GM12872 (cell line): ENCODE results near the gene NR3C1.

ENCODE experiments used
- TF ChIP-seq, protein P1 (sequence below): IDR thresholded peaks from 3 replicates; pipeline ENCODE4 v1.5.1; 2011; ENCODE audit warnings: low read depth, mild to moderate bottlenecking, low read length, moderate library complexity; ENCODE audit not compliant: insufficient read depth

Gene NR3C1

GRCh38 chr5:143432658-143433239 is 29.3 kb upstream of the NR3C1 start:
- TF ChIP-seq, protein P1, sequence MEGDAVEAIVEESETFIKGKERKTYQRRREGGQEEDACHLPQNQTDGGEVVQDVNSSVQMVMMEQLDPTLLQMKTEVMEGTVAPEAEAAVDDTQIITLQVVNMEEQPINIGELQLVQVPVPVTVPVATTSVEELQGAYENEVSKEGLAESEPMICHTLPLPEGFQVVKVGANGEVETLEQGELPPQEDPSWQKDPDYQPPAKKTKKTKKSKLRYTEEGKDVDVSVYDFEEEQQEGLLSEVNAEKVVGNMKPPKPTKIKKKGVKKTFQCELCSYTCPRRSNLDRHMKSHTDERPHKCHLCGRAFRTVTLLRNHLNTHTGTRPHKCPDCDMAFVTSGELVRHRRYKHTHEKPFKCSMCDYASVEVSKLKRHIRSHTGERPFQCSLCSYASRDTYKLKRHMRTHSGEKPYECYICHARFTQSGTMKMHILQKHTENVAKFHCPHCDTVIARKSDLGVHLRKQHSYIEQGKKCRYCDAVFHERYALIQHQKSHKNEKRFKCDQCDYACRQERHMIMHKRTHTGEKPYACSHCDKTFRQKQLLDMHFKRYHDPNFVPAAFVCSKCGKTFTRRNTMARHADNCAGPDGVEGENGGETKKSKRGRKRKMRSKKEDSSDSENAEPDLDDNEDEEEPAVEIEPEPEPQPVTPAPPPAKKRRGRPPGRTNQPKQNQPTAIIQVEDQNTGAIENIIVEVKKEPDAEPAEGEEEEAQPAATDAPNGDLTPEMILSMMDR: no peak

GRCh38 chr5:143431789-143432188 is 28.3 kb upstream of the NR3C1 start:
- TF ChIP-seq, protein P1: no peak

GRCh38 chr5:143428738-143429420 is 25.4 kb upstream of the NR3C1 start:
- TF ChIP-seq, protein P1: no peak

- TF ChIP-seq, protein P1: no peak
Observed at GRCh38 chr5:143428155-143428554, 24.7 kb upstream of the NR3C1 start.

- TF ChIP-seq, protein P1: no peak
Observed at GRCh38 chr5:143427122-143427735, 23.7 kb upstream of the NR3C1 start.

GRCh38 chr5:143426437-143426991 is 23.0 kb upstream of the NR3C1 start:
- TF ChIP-seq, protein P1: no peak

DNA sequence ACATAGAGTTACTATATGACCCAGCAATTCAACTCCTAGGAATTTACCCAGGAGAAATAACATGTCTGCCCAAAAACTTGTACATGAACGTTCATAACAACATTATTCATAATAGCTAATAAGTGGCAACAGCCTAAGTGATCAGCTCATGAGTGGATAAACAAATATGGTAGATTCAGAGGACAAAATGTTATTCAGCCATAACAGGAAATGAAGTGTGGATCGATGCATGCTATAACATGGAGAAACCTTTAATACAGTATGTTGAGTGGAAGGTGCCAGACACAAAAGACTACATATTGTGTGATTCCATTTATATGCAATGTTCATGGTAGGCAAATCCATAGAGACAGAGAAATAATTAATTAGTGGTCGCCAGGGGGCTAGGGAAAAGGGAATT is 22.3 kb upstream of the NR3C1 start:
- TF ChIP-seq, protein P1: no peak
